HepG2 (cell line): ENCODE results near the gene MMP19. TPM values are rescaled to one million over a fixed set of nuclear protein-coding genes. Genes with fewer than 3 reads are reported as not detected.

Experiments
- ATAC-seq: fragments of 200-7000 bp; cut with Tn5 transposase; 3 replicates; pipeline ENCODE4 v1.9.1; 2020; ENCODE audit warnings: mild to moderate bottlenecking, moderate library complexity
- BruUV-seq: library from RNA; stranded (reverse); fragments of 400-500 nt; replicated peaks from 2 replicates; lab custom pipeline; 2021; lab: Mats Ljungman, UMichigan
- CTCF ChIA-PET: fragments of 300-600 bp; formaldehyde crosslinking; extraction: SDS; loops from one replicate; lab custom pipeline; 2021; ENCODE audit warnings: low total read pairs, inconsistent platforms, low intra/inter-chr PET ratio; lab: Yijun Ruan, JAX
- POLR2A ChIA-PET: fragments of 350-600 bp; sonication (Branson Sonifier 250); formaldehyde crosslinking; loops from one replicate; lab custom pipeline; 2020; ENCODE audit warnings: antibody characterized with exemption, inconsistent platforms; lab: Yijun Ruan, JAX
- DNase-seq: peaks from one replicate; pipeline ENCODE4 v3.0.0-alpha.2; 2015; ENCODE audit warnings: low spot score
- FAIRE-seq: peaks from 3 replicates; lab custom pipeline; 2011; peaks lifted over from hg19 to GRCh38; lab: Jason Lieb, UNC
- H2AFZ ChIP-seq: one replicate; pipeline ENCODE4 v1.6.1; 2011; ENCODE audit warnings: low read length, inconsistent platforms
- H3K27ac ChIP-seq: fragments of 300-600 bp; 3 replicates; pipeline ENCODE4 v1.8.0; 2011; ENCODE audit warnings: mixed run types, mild to moderate bottlenecking, mixed read lengths, low read length, inconsistent platforms; ENCODE audit not compliant: insufficient read depth; ENCODE audit errors: extremely low read length
- H3K27me3 ChIP-seq, 2 experiments: fragments of 200-600 bp in 1 of 2; 2 replicates in 1 of 2; 3 replicates in 1 of 2; pipeline versions ENCODE4 v1.6.0 to v1.8.0; 2011; ENCODE audit warnings: low read length in 2 of 2, mild to moderate bottlenecking in 2 of 2, moderate library complexity in 2 of 2, inconsistent platforms in 1 of 2; ENCODE audit not compliant: insufficient read depth in 2 of 2, control insufficient read depth in 1 of 2
- H3K36me3 ChIP-seq, 2 experiments: fragments of 200-600 bp in 1 of 2; replicated peaks in 1 of 2; 2 replicates in 1 of 2; 3 replicates in 1 of 2; pipeline versions ENCODE4 v1.5.1 to v1.8.0; 2011; ENCODE audit warnings: low read length in 2 of 2, inconsistent platforms in 1 of 2; ENCODE audit not compliant: insufficient read depth in 2 of 2, control insufficient read depth in 1 of 2
- H3K4me1 ChIP-seq: 2 replicates; pipeline ENCODE4 v1.5.1; 2012; ENCODE audit warnings: low read length, inconsistent platforms; ENCODE audit not compliant: insufficient read depth
- H3K4me2 ChIP-seq: 2 replicates; pipeline ENCODE4 v1.6.0; 2011; ENCODE audit warnings: low read depth, low read length, inconsistent platforms
- H3K4me3 ChIP-seq, 3 experiments: fragments of 200-600 bp in 1 of 3; sonication (generic), shearing (Covaris generic) in 1 of 3; replicated peaks in 1 of 3; 2 replicates each; pipeline ENCODE4 v1.5.1; 2011 to 2016; ENCODE audit warnings: low read length in 3 of 3, inconsistent platforms in 2 of 3, low read depth in 2 of 3, mild to moderate bottlenecking in 2 of 3, control low read depth in 1 of 3, mixed read lengths in 1 of 3; ENCODE audit not compliant: insufficient read depth in 1 of 3
- H3K79me2 ChIP-seq: one replicate; pipeline ENCODE4 v1.6.1; 2011; ENCODE audit warnings: low read length, inconsistent platforms; ENCODE audit not compliant: insufficient read depth
- H3K9ac ChIP-seq: 2 replicates; pipeline ENCODE4 v1.6.0; 2011; ENCODE audit warnings: mild to moderate bottlenecking, low read depth, low read length, inconsistent platforms; ENCODE audit not compliant: insufficient read depth
- H3K9me3 ChIP-seq: 2 replicates; pipeline ENCODE4 v1.5.1; 2012; ENCODE audit warnings: mild to moderate bottlenecking, low read length
- H4K20me1 ChIP-seq: 2 replicates; pipeline ENCODE4 v1.6.0; 2011; ENCODE audit warnings: inconsistent platforms, mild to moderate bottlenecking, low read length, moderate library complexity; ENCODE audit not compliant: insufficient read depth
- ATAD3A ChIP-seq: sonication (generic); formaldehyde crosslinking; IDR thresholded peaks from 2 replicates; pipeline ENCODE4 v1.4.0; 2020; ENCODE audit warnings: missing genetic modification reagents
- DMAP1 ChIP-seq: IDR thresholded peaks from 2 replicates; pipeline ENCODE4 v1.6.1; 2016
- EHMT2 ChIP-seq: fragments of 200-600 bp; sonication (generic); IDR thresholded peaks from 2 replicates; pipeline ENCODE4 v1.7.0; 2017; ENCODE audit warnings: antibody characterized with exemption, low read depth, low read length, borderline replicate concordance
- MAFG ChIP-seq: sonication (generic); formaldehyde crosslinking; IDR thresholded peaks from 2 replicates; pipeline ENCODE4 v1.5.1; 2020; ENCODE audit warnings: mild to moderate bottlenecking, missing genetic modification reagents
- NCOA5 ChIP-seq: sonication (generic); formaldehyde crosslinking; IDR thresholded peaks from 2 replicates; pipeline ENCODE4 v1.4.0; 2020; ENCODE audit warnings: missing genetic modification reagents
- NFIC ChIP-seq: IDR thresholded peaks from 2 replicates; pipeline ENCODE4 v1.6.1; 2012; ENCODE audit warnings: mild to moderate bottlenecking, low read length, inconsistent platforms
- RCOR2 ChIP-seq: IDR thresholded peaks from 2 replicates; pipeline ENCODE4 v1.6.1; 2016; ENCODE audit warnings: missing biosample characterization, missing genetic modification reagents
- ZBTB42 ChIP-seq: sonication (generic); formaldehyde crosslinking; IDR thresholded peaks from 2 replicates; pipeline ENCODE4 v1.5.0; 2020; ENCODE audit warnings: mild to moderate bottlenecking, missing genetic modification reagents
- ZNF83 ChIP-seq: sonication (generic); formaldehyde crosslinking; IDR thresholded peaks from 2 replicates; pipeline ENCODE4 v1.4.0; 2020; ENCODE audit warnings: missing genetic modification reagents, mild to moderate bottlenecking, borderline replicate concordance
- ZNF883 ChIP-seq: sonication (generic); formaldehyde crosslinking; IDR thresholded peaks from 2 replicates; pipeline ENCODE4 v1.5.1; 2020; ENCODE audit warnings: mild to moderate bottlenecking, missing genetic modification reagents; ENCODE audit errors: not compliant biosample characterization
- WGBS: methylation state at CpG from one replicate; pipeline ENCODE4 v1.1.6; 2017; ENCODE audit warnings: low lambda C conversion rate; 5-methylcytosine and 5-hydroxymethylcytosine counted together
- in situ Hi-C: cut with HindIII; loops from 2 replicates; pipeline ENCODE4 v1.10.0; 2017; ENCODE audit warnings: low pct_unique_long_range_greater_than_20kb; ENCODE audit not compliant: extremely low pct_ligation_motif_present
- intact Hi-C: fragments of 100-400 bp; cut with micrococcal nuclease; formaldehyde crosslinking; loops from one replicate; pipeline ENCODE4 v1.10.0; 2022; ENCODE audit not compliant: unreplicated experiment
- polyA plus RNA-seq, 8 experiments: library from polyadenylated mRNA; depleted of rRNA in 3 of 8; stranded (reverse) in 7 of 8; unstranded in 1 of 8; fragments of >200 nt; fragmentation: Illumina TruSeq in 4 of 8; extraction: Trizol in 4 of 8; gene quantifications; 2 replicates each; pipeline versions ENCODE4 v1.2.1 to v1.2.3, GENCODE V29; 2011 to 2016; ENCODE audit warnings: low read depth in 4 of 8, missing spikeins in 1 of 8, mixed read lengths in 1 of 8; ENCODE audit not compliant: insufficient read depth in 1 of 8
- total RNA-seq, 5 experiments: library from RNA; depleted of rRNA; stranded (reverse); fragments of >200 nt; fragmentation: Illumina TruSeq; extraction: Trizol; gene quantifications; 2 replicates each; pipeline ENCODE4 v1.2.3, GENCODE V29; 2016; ENCODE audit warnings: low read depth in 1 of 5
- TF ChIP-seq, protein P1 (sequence below): sonication (generic); formaldehyde crosslinking; IDR thresholded peaks from 2 replicates; pipeline ENCODE4 v1.8.0; 2022; ENCODE audit warnings: mild to moderate bottlenecking, missing genetic modification reagents; ENCODE audit not compliant: insufficient replicate concordance
- TF ChIP-seq, protein P2 (sequence below): sonication (generic); formaldehyde crosslinking; IDR thresholded peaks from 2 replicates; pipeline ENCODE4 v1.8.0; 2022; ENCODE audit warnings: low read depth, missing genetic modification reagents
- TF ChIP-seq, protein P3 (sequence below): sonication (generic); formaldehyde crosslinking; IDR thresholded peaks from 2 replicates; pipeline ENCODE4 v1.4.0; 2020; ENCODE audit warnings: mild to moderate bottlenecking, missing genetic modification reagents

The MMP19 gene
- total and polyA plus RNA-seq, 2 of the 13 experiments (the other 11 are each of a cell fraction or from before 2014, with no cell fraction given), result 0.07 to 0.08 TPM

DNA sequence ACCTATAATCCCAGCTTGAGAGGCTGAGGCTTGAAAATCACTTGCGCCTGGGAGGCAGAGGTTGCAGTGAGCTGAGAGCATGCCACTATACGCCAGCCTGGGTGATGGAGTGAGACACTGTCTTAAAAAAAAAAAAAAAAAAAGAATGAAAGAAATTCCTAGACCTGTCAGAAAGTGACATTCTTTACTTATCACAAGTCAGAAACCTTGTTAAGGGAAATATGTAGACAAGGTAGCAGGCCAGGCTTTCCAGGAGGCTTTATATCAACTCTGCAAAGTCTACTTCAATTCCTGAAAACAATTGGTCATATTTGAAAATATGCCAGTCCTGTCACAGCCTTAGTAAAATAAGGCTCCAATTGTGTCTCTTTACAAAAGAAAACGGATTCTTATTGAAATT lies 19.1 kb upstream of the MMP19 start:
- in situ Hi-C loops, result no loop called here
- 54% methylated on average over 3 of the region's 3 CpGs for WGBS
- BruUV-seq, result no TSS peak
- FAIRE-seq, result no peak
- H3K79me2 ChIP-seq, result no peaks in the 10 kb centered on the region
- H4K20me1 ChIP-seq, result no peaks in the 10 kb centered on the region
- H3K9ac ChIP-seq, result no peak overlapping the region
- ChIA-PET CTCF (no interaction called here), POLR2A (no interaction called here)
- H2AFZ ChIP-seq, result no peak overlapping the region
- peaks cover 0 to 6% of the 10 kb centered on the region in 2 experiments; a peak in 1 of 5 replicates for H3K27me3 ChIP-seq
- no peak for DNase-seq
- no peak for ATAC-seq
- no peaks in the 10 kb centered on the region for H3K4me1 ChIP-seq
- no peak overlapping the region for H3K4me2 ChIP-seq
- intact Hi-C loops, result no loop called here
- H3K36me3 ChIP-seq, result no peaks in the 10 kb centered on the region
- H3K9me3 ChIP-seq, result peaks cover 4% of the 10 kb centered on the region; the same call in 1 of the 2 replicates
- no peak overlapping the region for H3K27ac ChIP-seq
- no peak overlapping the region for H3K4me3 ChIP-seq
- TF ChIP-seq, protein P1, sequence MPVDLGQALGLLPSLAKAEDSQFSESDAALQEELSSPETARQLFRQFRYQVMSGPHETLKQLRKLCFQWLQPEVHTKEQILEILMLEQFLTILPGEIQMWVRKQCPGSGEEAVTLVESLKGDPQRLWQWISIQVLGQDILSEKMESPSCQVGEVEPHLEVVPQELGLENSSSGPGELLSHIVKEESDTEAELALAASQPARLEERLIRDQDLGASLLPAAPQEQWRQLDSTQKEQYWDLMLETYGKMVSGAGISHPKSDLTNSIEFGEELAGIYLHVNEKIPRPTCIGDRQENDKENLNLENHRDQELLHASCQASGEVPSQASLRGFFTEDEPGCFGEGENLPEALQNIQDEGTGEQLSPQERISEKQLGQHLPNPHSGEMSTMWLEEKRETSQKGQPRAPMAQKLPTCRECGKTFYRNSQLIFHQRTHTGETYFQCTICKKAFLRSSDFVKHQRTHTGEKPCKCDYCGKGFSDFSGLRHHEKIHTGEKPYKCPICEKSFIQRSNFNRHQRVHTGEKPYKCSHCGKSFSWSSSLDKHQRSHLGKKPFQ (CRISPR knock-in tag), result no peak
- no peak for TF ChIP-seq NFIC
- no peak for TF ChIP-seq EHMT2
- no peak for TF ChIP-seq ATAD3A (CRISPR knock-in tag)
- TF ChIP-seq ZBTB42, result no peak
- TF ChIP-seq DMAP1, result no peak
- no peak for TF ChIP-seq NCOA5 (CRISPR knock-in tag)
- TF ChIP-seq MAFG, result no peak
- TF ChIP-seq, protein P2, sequence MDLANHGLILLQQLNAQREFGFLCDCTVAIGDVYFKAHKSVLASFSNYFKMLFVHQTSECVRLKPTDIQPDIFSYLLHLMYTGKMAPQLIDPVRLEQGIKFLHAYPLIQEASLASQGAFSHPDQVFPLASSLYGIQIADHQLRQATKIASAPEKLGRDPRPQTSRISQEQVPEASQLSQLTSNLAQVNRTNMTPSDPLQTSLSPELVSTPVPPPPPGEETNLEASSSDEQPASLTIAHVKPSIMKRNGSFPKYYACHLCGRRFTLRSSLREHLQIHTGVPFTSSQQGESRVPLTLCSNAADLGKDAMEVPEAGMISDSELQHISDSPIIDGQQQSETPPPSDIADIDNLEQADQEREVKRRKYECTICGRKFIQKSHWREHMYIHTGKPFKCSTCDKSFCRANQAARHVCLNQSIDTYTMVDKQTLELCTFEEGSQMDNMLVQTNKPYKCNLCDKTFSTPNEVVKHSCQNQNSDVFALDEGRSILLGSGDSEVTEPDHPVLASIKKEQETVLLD (CRISPR knock-in tag), result no peak
- TF ChIP-seq ZNF83 (CRISPR knock-in tag), result no peak
- no peak for TF ChIP-seq ZNF883 (CRISPR knock-in tag)
- TF ChIP-seq, protein P3, sequence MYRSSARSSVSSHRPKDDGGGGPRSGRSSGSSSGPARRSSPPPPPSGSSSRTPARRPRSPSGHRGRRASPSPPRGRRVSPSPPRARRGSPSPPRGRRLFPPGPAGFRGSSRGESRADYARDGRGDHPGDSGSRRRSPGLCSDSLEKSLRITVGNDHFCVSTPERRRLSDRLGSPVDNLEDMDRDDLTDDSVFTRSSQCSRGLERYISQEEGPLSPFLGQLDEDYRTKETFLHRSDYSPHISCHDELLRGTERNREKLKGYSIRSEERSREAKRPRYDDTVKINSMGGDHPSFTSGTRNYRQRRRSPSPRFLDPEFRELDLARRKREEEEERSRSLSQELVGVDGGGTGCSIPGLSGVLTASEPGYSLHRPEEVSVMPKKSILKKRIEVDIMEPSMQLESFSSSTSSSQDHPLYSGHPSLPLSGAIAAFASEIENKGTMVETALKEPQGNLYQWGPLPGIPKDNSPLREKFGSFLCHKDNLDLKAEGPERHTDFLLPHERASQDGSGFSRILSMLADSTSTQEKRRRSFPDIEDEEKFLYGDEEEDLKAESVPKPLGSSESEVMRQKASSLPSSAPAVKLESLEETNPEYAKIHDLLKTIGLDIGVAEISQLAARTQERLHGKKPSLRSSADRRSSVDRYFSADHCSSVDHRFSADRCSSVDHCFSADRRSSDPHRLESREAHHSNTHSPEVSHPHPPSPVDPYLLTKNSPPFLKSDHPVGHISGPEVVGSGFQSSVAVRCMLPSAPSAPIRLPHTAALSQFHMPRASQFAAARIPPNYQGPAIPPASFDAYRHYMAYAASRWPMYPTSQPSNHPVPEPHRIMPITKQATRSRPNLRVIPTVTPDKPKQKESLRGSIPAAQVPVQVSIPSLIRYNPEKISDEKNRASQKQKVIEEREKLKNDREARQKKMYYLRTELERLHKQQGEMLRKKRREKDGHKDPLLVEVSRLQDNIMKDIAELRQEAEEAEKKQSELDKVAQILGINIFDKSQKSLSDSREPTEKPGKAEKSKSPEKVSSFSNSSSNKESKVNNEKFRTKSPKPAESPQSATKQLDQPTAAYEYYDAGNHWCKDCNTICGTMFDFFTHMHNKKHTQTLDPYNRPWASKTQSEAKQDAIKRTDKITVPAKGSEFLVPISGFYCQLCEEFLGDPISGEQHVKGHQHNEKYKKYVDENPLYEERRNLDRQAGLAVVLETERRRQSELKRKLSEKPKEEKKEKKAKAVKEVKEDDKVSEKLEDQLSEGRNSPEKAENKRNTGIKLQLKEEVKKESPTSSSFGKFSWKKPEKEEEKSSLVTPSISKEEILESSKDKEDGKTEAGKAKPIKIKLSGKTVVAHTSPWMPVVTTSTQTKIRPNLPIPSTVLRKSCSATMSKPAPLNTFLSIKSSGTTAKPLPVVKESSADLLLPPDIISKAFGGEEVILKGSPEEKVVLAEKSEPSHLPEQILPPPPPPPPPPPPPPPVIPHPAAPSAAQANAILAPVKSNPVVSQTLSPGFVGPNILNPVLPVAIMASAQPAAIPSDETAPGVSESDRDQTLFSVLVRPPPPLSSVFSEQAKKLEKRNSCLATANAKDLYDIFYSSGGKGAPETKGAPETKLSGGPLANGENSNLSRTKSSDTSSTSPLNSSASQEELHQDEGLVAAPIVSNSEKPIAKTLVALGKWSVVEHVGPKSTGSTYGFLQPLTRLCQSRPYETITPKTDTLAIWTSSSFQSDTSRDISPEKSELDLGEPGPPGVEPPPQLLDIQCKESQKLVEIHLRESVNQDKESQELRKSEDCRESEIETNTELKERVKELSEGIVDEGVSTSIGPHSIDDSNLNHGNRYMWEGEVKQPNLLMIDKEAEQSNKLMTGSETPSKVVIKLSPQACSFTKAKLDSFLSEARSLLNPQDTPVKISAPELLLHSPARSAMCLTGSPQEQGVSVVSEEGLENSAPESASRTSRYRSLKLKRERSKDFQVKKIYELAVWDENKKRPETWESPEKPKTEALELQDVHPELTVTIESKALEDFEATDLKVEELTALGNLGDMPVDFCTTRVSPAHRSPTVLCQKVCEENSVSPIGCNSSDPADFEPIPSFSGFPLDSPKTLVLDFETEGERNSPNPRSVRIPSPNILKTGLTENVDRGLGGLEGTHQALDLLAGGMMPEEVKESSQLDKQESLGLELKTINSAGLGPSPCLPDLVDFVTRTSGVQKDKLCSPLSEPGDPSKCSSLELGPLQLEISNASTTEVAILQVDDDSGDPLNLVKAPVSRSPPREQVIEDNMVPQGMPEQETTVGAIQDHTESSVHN (CRISPR knock-in tag), result no peak
- TF ChIP-seq RCOR2 (CRISPR knock-in tag), result no peak
